Muscle layer of colon (tissue), 2 donors: ENCODE results near the gene WDR64.

Source experiments
- H3K27ac ChIP-seq: one replicate; pipeline ENCODE4 v1.7.0; 2013; ENCODE audit warnings: low read depth, mild to moderate bottlenecking, low read length, moderate library complexity
- H3K27me3 ChIP-seq, 2 donors: one replicate each; pipeline ENCODE4 v1.7.0; 2013; ENCODE audit warnings: low read length in 2 of 2, mild to moderate bottlenecking in 2 of 2; ENCODE audit not compliant: insufficient read depth in 2 of 2, control insufficient read depth in 1 of 2
- H3K36me3 ChIP-seq: one replicate; pipeline ENCODE4 v1.7.0; 2013; ENCODE audit warnings: mild to moderate bottlenecking, low read length; ENCODE audit not compliant: insufficient read depth
- H3K4me1 ChIP-seq: one replicate; pipeline ENCODE4 v1.7.0; 2013; ENCODE audit warnings: mild to moderate bottlenecking, low read length; ENCODE audit not compliant: insufficient read depth
- H3K4me3 ChIP-seq, 2 donors: one replicate each; pipeline ENCODE4 v1.7.0; 2013; ENCODE audit warnings: low read length in 2 of 2, low read depth in 1 of 2, mild to moderate bottlenecking in 1 of 2, moderate library complexity in 1 of 2
- H3K9ac ChIP-seq: one replicate; pipeline ENCODE4 v1.7.0; 2013; ENCODE audit warnings: low read length
- H3K9me3 ChIP-seq: one replicate; pipeline ENCODE4 v1.7.0; 2013; ENCODE audit warnings: mild to moderate bottlenecking, low read length
- donor health status: abdominal sarcoma.
- donor health status: Adenocarcinoma of cecum.

WDR64 gene

DNA sequence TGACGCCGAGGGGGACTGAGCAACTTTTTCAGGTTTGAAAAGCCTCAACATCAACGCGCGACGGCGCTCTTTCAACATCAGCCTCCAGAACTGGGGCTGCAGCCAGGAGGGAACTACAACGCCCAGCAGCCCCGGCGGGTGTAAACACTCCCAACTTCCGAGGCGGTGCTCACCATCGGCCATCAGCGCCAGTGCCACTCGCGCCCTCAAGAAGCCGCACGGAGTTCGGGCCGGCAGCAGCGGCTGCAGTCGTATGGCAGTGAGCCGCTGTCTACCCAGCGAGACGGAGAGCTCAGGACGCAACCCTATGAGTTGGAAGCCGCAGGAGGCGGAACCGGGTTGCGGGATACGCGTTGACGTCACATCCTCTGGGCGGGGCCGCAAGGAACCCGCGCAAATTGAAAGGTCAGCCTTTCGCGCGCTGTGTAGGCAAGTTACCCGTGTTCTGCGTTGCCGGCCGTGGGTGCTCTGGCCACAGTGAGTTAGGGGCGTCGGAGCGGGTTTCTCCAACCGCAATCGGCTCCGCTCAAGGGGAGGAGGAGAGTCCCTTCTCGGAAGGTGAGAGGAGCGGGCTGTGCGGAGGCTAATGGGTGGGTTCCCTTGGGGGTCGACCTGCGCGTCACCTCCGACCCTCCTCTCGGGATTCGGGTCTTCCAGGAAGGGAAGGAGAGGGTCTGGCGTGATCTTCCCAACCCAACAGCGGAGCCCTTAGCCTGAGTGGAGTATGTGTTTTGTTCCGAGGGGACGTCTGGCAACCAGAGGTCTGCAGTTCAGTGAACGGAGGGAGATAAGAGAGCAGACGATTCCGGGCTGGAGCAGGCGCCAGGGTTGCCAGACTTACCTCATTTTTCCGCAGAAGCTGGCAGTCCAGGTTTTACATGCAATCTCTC is 196.0 kb downstream of the WDR64 start, which contains the start of gene EXO1:
TSS of gene EXO1 (plus strand) at position 409 of the 890 bp plus-strand sequence. CDS start 2,222 bp downstream, outside the sequence.
- Histone ChIP-seq H3K9me3 (no peaks in the 10 kb centered on the region), H3K4me1 (peaks cover 10% of the 10 kb centered on the region), H3K27ac (peak within 1 kb of the TSS; percentile 89), H3K4me3 (peak within 1 kb of the TSS; percentile 66 to 75), H3K36me3 (no peaks in the 10 kb centered on the region), H3K9ac (no peak within 1 kb of the TSS), H3K27me3 (no peaks in the 10 kb centered on the region)

- H3K27ac ChIP-seq = no peak overlapping the region
- H3K9ac ChIP-seq = no peak overlapping the region
Measured at GRCh38 chr1:241848686-241849344, 196.7 kb downstream of the WDR64 start.

GRCh38 chr1:241849345-241849695 is 197.2 kb downstream of the WDR64 start:
- Histone ChIP-seq H3K9me3 (no peaks in the 10 kb centered on the region), H3K9ac (no peak overlapping the region), H3K4me3 (no peak overlapping the region), H3K4me1 (peaks cover 10% of the 10 kb centered on the region), H3K36me3 (no peaks in the 10 kb centered on the region), H3K27me3 (no peaks in the 10 kb centered on the region), H3K27ac (no peak overlapping the region)

More at GRCh38 chr1:241848686-241849344, 196.7 kb downstream of the WDR64 start:
- Histone ChIP-seq H3K36me3 (no peaks in the 10 kb centered on the region), H3K27me3 (no peaks in the 10 kb centered on the region), H3K9me3 (no peaks in the 10 kb centered on the region), H3K4me1 (peaks cover 10% of the 10 kb centered on the region), H3K4me3 (no peak overlapping the region)
